Spleen (tissue), 7 donors: ENCODE results near the gene C16orf87.
A peak's percentile ranks its signal among the peaks of the same experiment; 100 is the strongest.

Source experiments
- POLR2A ChIP-seq, 3 donors: fragments of 450-650 bp; IDR thresholded peaks; one replicate each; pipeline ENCODE4 v1.5.1; 2017; ENCODE audit warnings: antibody characterized with exemption in 3 of 3, mild to moderate bottlenecking in 1 of 3
- POLR2AphosphoS5 ChIP-seq, 3 donors: sonication (generic); formaldehyde crosslinking; IDR thresholded peaks; one replicate each; pipeline ENCODE4 v1.5.1; 2017; ENCODE audit warnings: antibody characterized with exemption in 3 of 3
- TF ChIP-seq, protein P1 (sequence below), 11 experiments: fragments of 200-600 bp in 7 of 11; fragments of 450-650 bp in 4 of 11; sonication (generic) in 4 of 11; IDR thresholded peaks in 8 of 11; conservative IDR thresholded peaks in 3 of 11; 1 replicate in 7 of 11; 2 replicates in 4 of 11; pipeline versions ENCODE4 v1.4.0 to v1.8.0; 2016 to 2021; ENCODE audit warnings: antibody characterized with exemption in 11 of 11, inconsistent platforms in 4 of 11, mild to moderate bottlenecking in 1 of 11
- donor health status: DM: no; HTN: no; CAD: no; lungs with moderate emphysema.
- donor health status: DM: no; HTN: no; CAD: no.
- donor health status: DM: no; HTN: no; CAD: no.

DNA sequence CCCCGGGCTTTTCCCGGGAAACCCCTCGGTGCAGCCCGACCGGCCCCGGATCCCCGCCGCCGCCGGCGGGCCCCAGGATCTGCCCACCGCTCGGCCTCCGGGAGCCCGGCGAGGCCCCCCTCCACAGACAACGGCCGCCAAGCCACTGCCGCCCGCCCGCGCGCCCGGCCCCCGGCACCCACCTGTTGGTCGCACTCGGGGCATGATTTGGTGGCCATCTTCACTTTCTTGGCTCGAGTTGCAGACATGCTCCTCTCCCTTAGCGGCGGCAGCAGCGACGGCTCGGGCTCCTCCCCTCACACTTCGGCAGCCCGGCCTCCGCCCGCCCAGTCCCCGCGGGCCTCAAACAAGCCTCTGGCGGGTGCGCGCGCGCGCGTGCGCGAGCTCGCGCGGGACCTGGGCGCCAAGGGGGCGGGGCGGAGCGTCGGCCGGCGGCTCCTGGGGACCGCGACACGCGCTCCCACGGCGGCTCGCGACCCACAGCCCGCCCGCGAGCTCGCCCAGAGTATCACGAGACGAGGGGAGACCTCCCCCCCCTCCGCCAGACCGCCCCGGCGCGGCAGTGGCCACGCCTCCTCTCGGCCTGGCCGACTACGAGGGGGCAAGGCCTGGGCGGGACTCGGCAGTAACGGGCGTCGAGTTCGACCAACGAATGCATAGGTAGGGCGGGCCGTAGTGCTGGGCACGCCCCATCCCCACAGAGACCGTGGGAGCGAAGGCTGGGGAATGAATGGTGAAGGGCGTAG, at the start of gene C16orf87:
- TF ChIP-seq, protein P1, sequence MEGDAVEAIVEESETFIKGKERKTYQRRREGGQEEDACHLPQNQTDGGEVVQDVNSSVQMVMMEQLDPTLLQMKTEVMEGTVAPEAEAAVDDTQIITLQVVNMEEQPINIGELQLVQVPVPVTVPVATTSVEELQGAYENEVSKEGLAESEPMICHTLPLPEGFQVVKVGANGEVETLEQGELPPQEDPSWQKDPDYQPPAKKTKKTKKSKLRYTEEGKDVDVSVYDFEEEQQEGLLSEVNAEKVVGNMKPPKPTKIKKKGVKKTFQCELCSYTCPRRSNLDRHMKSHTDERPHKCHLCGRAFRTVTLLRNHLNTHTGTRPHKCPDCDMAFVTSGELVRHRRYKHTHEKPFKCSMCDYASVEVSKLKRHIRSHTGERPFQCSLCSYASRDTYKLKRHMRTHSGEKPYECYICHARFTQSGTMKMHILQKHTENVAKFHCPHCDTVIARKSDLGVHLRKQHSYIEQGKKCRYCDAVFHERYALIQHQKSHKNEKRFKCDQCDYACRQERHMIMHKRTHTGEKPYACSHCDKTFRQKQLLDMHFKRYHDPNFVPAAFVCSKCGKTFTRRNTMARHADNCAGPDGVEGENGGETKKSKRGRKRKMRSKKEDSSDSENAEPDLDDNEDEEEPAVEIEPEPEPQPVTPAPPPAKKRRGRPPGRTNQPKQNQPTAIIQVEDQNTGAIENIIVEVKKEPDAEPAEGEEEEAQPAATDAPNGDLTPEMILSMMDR (IDR thresholded peaks at IDR 0.05 in 8 of 11, conservative IDR thresholded peaks at IDR 0.05 in 3 of 11), result peak in 2 of 11 experiments; percentile 23 to 46
- TF ChIP-seq POLR2A (IDR thresholded peaks at IDR 0.05), result peak in 1 of 3 donors; percentile 34
- TF ChIP-seq POLR2AphosphoS5 (IDR thresholded peaks at IDR 0.05), result peak; percentile 72 to 91 (median 88)
